H1 (cell line): ENCODE measurements around the gene ENKD1. TPM values are rescaled to one million over a fixed set of nuclear protein-coding genes. Genes with fewer than 3 reads are reported as not detected.

Source experiments
- CTCF ChIA-PET: fragments of 300-600 bp; sonication (Branson Sonifier 250); formaldehyde crosslinking; loops from one replicate; lab custom pipeline; 2021; ENCODE audit not compliant: partially characterized antibody; lab: Charles Lee
- POLR2A ChIA-PET: fragments of 300-600 bp; sonication (Branson Sonifier 250); formaldehyde crosslinking; loops from one replicate; lab custom pipeline; 2021; ENCODE audit warnings: inconsistent platforms; ENCODE audit not compliant: partially characterized antibody; lab: Charles Lee
- DNase-seq, 2 experiments: peaks; one replicate each; pipeline versions ENCODE4 v3.0.0 to v3.0.0-alpha.2; 2010 to 2022; ENCODE audit warnings: low spot score in 2 of 2, low read depth in 1 of 2, mixed read lengths in 1 of 2
- FAIRE-seq: peaks from 2 replicates; lab custom pipeline; 2011; peaks lifted over from hg19 to GRCh38; lab: Jason Lieb, UNC
- H2AFZ ChIP-seq: 2 replicates; pipeline ENCODE4 v1.8.1; 2012; ENCODE audit warnings: low read length, inconsistent platforms
- H2AK5ac ChIP-seq: 2 replicates; pipeline ENCODE4 v1.6.1; 2013; ENCODE audit warnings: low read depth, low read length
- H2BK120ac ChIP-seq: replicated peaks from 2 replicates; pipeline ENCODE3; 2013; ENCODE audit warnings: low read depth, low read length, inconsistent platforms
- H2BK12ac ChIP-seq: 2 replicates; pipeline ENCODE4 v1.6.1; 2013; ENCODE audit warnings: low read depth, low read length
- H2BK15ac ChIP-seq: 2 replicates; pipeline ENCODE4 v1.6.1; 2013; ENCODE audit warnings: low read length
- H2BK20ac ChIP-seq: 2 replicates; pipeline ENCODE4 v1.6.1; 2013; ENCODE audit warnings: low read length
- H2BK5ac ChIP-seq: 2 replicates; pipeline ENCODE4 v1.6.1; 2013; ENCODE audit warnings: low read depth, low read length
- H3K14ac ChIP-seq: 2 replicates; pipeline ENCODE4 v1.6.1; 2013; ENCODE audit warnings: inconsistent platforms; ENCODE audit not compliant: insufficient read length
- H3K18ac ChIP-seq: 2 replicates; pipeline ENCODE4 v1.6.1; 2013; ENCODE audit warnings: low read length; ENCODE audit errors: extremely low read depth
- H3K23ac ChIP-seq: 2 replicates; pipeline ENCODE4 v1.6.1; 2013; ENCODE audit warnings: inconsistent platforms; ENCODE audit not compliant: insufficient read length
- H3K23me2 ChIP-seq: 2 replicates; pipeline ENCODE4 v1.6.1; 2013; ENCODE audit warnings: low read depth, low read length
- H3K27ac ChIP-seq: 2 replicates; pipeline ENCODE4 v1.6.1; 2011; ENCODE audit warnings: low read depth, low read length, inconsistent platforms
- H3K27me3 ChIP-seq, 4 experiments: replicated peaks in 1 of 4; 1 replicate in 1 of 4; 2 replicates in 3 of 4; pipeline versions ENCODE4 v1.6.1 to v1.8.1; 2011 to 2013; ENCODE audit warnings: low read length in 3 of 4, mild to moderate bottlenecking in 3 of 4, inconsistent platforms in 2 of 4, mixed read lengths in 2 of 4, moderate library complexity in 1 of 4; ENCODE audit not compliant: control insufficient read depth in 3 of 4, insufficient read depth in 3 of 4; ENCODE audit errors: extremely low read depth in 1 of 4
- H3K36me3 ChIP-seq, 4 experiments: 2 replicates each; pipeline versions ENCODE4 v1.6.1 to v1.8.1; 2011 to 2013; ENCODE audit warnings: mild to moderate bottlenecking in 4 of 4, low read length in 3 of 4, moderate library complexity in 2 of 4, control low read depth in 1 of 4, inconsistent platforms in 1 of 4; ENCODE audit not compliant: insufficient read depth in 4 of 4, control insufficient read depth in 2 of 4
- H3K4ac ChIP-seq: replicated peaks from 2 replicates; pipeline ENCODE3; 2013; ENCODE audit warnings: low read length, low read depth, mixed read lengths, inconsistent platforms; ENCODE audit not compliant: insufficient read length
- H3K4me1 ChIP-seq, 4 experiments: replicated peaks in 1 of 4; 1 replicate in 1 of 4; 2 replicates in 3 of 4; pipeline versions ENCODE4 v1.6.1 to v1.8.1; 2011 to 2013; ENCODE audit warnings: low read length in 3 of 4, inconsistent platforms in 2 of 4, mixed read lengths in 1 of 4; ENCODE audit not compliant: insufficient read depth in 4 of 4, control insufficient read depth in 3 of 4
- H3K4me2 ChIP-seq, 2 experiments: 2 replicates each; pipeline versions ENCODE4 v1.6.1 to v1.8.1; 2011 to 2013; ENCODE audit warnings: low read depth in 2 of 2, low read length in 2 of 2, control low read depth in 1 of 2, inconsistent platforms in 1 of 2, mild to moderate bottlenecking in 1 of 2; ENCODE audit not compliant: insufficient read depth in 1 of 2
- H3K4me3 ChIP-seq, 4 experiments: fragments of 200-600, 300-600 bp in 1 of 4; sonication (generic), shearing (Covaris generic), sonication (Bioruptor Twin) in 1 of 4; 2 replicates each; pipeline versions ENCODE4 v1.5.1 to v1.8.1; 2011 to 2016; ENCODE audit warnings: low read length in 4 of 4, low read depth in 3 of 4, control low read depth in 2 of 4, inconsistent platforms in 2 of 4, mild to moderate bottlenecking in 2 of 4, mixed read lengths in 1 of 4, moderate library complexity in 1 of 4; ENCODE audit not compliant: insufficient read depth in 2 of 4; ENCODE audit errors: extremely low read depth in 1 of 4
- H3K56ac ChIP-seq: replicated peaks from 2 replicates; pipeline ENCODE3; 2013; ENCODE audit warnings: low read depth, mild to moderate bottlenecking, mixed read lengths, low read length, inconsistent platforms; ENCODE audit not compliant: insufficient read length
- H3K79me1 ChIP-seq: 2 replicates; pipeline ENCODE4 v1.6.1; 2013; ENCODE audit warnings: low read depth, low read length, control low read depth
- H3K79me2 ChIP-seq, 2 experiments: 2 replicates each; pipeline versions ENCODE4 v1.6.1 to v1.8.1; 2012 to 2013; ENCODE audit warnings: low read length in 2 of 2, mild to moderate bottlenecking in 2 of 2, inconsistent platforms in 1 of 2; ENCODE audit not compliant: insufficient read depth in 2 of 2, control insufficient read depth in 1 of 2
- H3K9ac ChIP-seq, 4 experiments: replicated peaks in 1 of 4; 1 replicate in 1 of 4; 2 replicates in 3 of 4; pipeline versions ENCODE4 v1.6.1 to v1.8.1; 2011 to 2013; ENCODE audit warnings: low read depth in 3 of 4, low read length in 3 of 4, control low read depth in 2 of 4, mild to moderate bottlenecking in 2 of 4, moderate library complexity in 2 of 4, inconsistent platforms in 1 of 4; ENCODE audit errors: extremely low read depth in 1 of 4
- H3K9me3 ChIP-seq, 2 experiments: 2 replicates each; pipeline versions ENCODE4 v1.6.1 to v1.8.1; 2012 to 2013; ENCODE audit warnings: mild to moderate bottlenecking in 2 of 2, moderate library complexity in 2 of 2, control low read depth in 1 of 2, inconsistent platforms in 1 of 2, low read depth in 1 of 2, low read length in 1 of 2, mixed read lengths in 1 of 2; ENCODE audit not compliant: insufficient read depth in 2 of 2
- H4K20me1 ChIP-seq, 2 experiments: replicated peaks in 1 of 2; 2 replicates each; pipeline versions ENCODE3 to v1.8.1; 2011 to 2013; ENCODE audit warnings: inconsistent platforms in 2 of 2, low read length in 2 of 2, mild to moderate bottlenecking in 1 of 2; ENCODE audit not compliant: insufficient read depth in 2 of 2, control insufficient read depth in 1 of 2
- H4K5ac ChIP-seq: 2 replicates; pipeline ENCODE4 v1.6.1; 2013; ENCODE audit warnings: low read length, low read depth, mixed read lengths, inconsistent platforms; ENCODE audit not compliant: insufficient read length
- H4K8ac ChIP-seq: 2 replicates; pipeline ENCODE4 v1.8.0; 2013; ENCODE audit warnings: mild to moderate bottlenecking, moderate library complexity, low read length, inconsistent platforms; ENCODE audit not compliant: insufficient read depth; ENCODE audit errors: extremely low read depth
- H4K91ac ChIP-seq: replicated peaks from 2 replicates; pipeline ENCODE3; 2013; ENCODE audit warnings: low read length, mixed read lengths, inconsistent platforms; ENCODE audit not compliant: insufficient read length
- ATF3 ChIP-seq: IDR thresholded peaks from 2 replicates; pipeline ENCODE4 v1.6.1; 2011; ENCODE audit warnings: low read depth, mild to moderate bottlenecking, low read length; ENCODE audit not compliant: insufficient read depth
- BACH1 ChIP-seq: IDR thresholded peaks from 2 replicates; pipeline ENCODE4 v1.6.1; 2012; ENCODE audit warnings: low read length, improper control_type of control experiment
- CTCF ChIP-seq, 3 experiments: IDR thresholded peaks; 1 replicate in 2 of 3; 2 replicates in 1 of 3; pipeline versions ENCODE4 v1.5.1 to v1.6.1; 2011; ENCODE audit warnings: low read length in 3 of 3, mild to moderate bottlenecking in 3 of 3, inconsistent platforms in 2 of 3, low read depth in 1 of 3, moderate library complexity in 1 of 3; ENCODE audit not compliant: insufficient read depth in 1 of 3; ENCODE audit errors: control extremely low read depth in 1 of 3
- TAF7 ChIP-seq: optimal IDR thresholded peaks from 2 replicates; pipeline ENCODE3; 2011; ENCODE audit warnings: low read depth, mild to moderate bottlenecking, inconsistent platforms, low read length, moderate library complexity, borderline replicate concordance
- YY1 ChIP-seq: IDR thresholded peaks from 2 replicates; pipeline ENCODE4 v1.6.1; 2011; ENCODE audit warnings: low read depth, mild to moderate bottlenecking, low read length
- WGBS, 2 experiments: shearing (Covaris generic) in 1 of 2; methylation state at CpG; one replicate each; pipeline versions ENCODE4 v1.1.6 to v1.1.7; 2013 to 2015; ENCODE audit warnings: low lambda C conversion rate in 2 of 2, mixed read lengths in 2 of 2, inconsistent platforms in 1 of 2, low coverage in 1 of 2, missing lambda C conversion rate in 1 of 2; ENCODE audit not compliant: insufficient replicate concordance in 2 of 2, insufficient coverage in 1 of 2, insufficient read length in 1 of 2; ENCODE audit errors: extremely low coverage in 1 of 2, missing lambda C conversion rate in 1 of 2; 5-methylcytosine and 5-hydroxymethylcytosine counted together
- polyA plus RNA-seq, 7 experiments: library from polyadenylated mRNA; depleted of rRNA in 3 of 7; stranded (reverse) in 5 of 7; unstranded in 2 of 7; fragments of >200 nt in 5 of 7; fragments of 200-250 nt in 2 of 7; gene quantifications; 1 replicate in 5 of 7; 2 replicates in 1 of 7; 4 replicates in 1 of 7; pipeline versions ENCODE4 v1.2.1 to v1.2.3, GENCODE V29; 2011 to 2013; ENCODE audit warnings: missing spikeins in 2 of 7, mixed read lengths in 2 of 7
- total RNA-seq: library from RNA; stranded (reverse); fragmentation: NEBNext Ultra II Directional; extraction: Animal tissue kit (Norgen Biotek cat#: 25700); gene quantifications from 2 replicates; pipeline ENCODE4 v1.2.1, GENCODE V29; 2021

ENKD1 gene
- total and polyA plus RNA-seq, 2 of the 8 experiments (the other 6 are each of a cell fraction or from before 2014, with no cell fraction given), result 12.9 to 16.1 TPM

- no peak for FAIRE-seq
- Histone ChIP-seq H2AK5ac (no peak overlapping the region), H2BK12ac (no peak overlapping the region), H4K8ac (no peak overlapping the region), H3K23me2 (no peaks in the 10 kb centered on the region), H3K4me1 (peaks cover 0 to 9% (median 4%) of the 10 kb centered on the region in 4 experiments; a peak in 4 of 7 replicates), H3K36me3 (0 out of 8 replicates have a peak, but pooled peaks cover 0 to 3% (median 0%) of the 10 kb centered on the region in 4 experiments), H3K27me3 (no peaks in the 10 kb centered on the region; a peak in 1 of 7 replicates), H3K14ac (no peak overlapping the region), H3K56ac (no peak overlapping the region), H3K23ac (no peak overlapping the region), H2BK20ac (no peak overlapping the region), H3K4ac (no peak overlapping the region), H2BK15ac (no peak overlapping the region), H2BK120ac (no peak overlapping the region), H4K20me1 (peaks cover 3 to 12% of the 10 kb centered on the region in 2 experiments), H3K4me2 (no peak overlapping the region), H3K18ac (no peak overlapping the region), H3K9ac (no peak overlapping the region), H3K79me1 (no peaks in the 10 kb centered on the region; the same call in 1 of the 2 replicates), H3K79me2 (no peaks in the 10 kb centered on the region), H4K91ac (no peak overlapping the region), H2BK5ac (no peak overlapping the region), H3K4me3 (no peak overlapping the region), H3K27ac (no peak overlapping the region), H2AFZ (no peak overlapping the region), H4K5ac (no peak overlapping the region), H3K9me3 (no peaks in the 10 kb centered on the region)
- DNase-seq, result no peak
- TF ChIP-seq ATF3 (no peak), TAF7 (no peak), BACH1 (no peak), YY1 (no peak), CTCF (IDR thresholded peaks at IDR 0.05; ENCODE audit: control extremely low read depth in 1 of 3, insufficient read depth in 1 of 3, low read depth in 1 of 3, low read length in 3 of 3) (no peak)
- CTCF ChIA-PET, result interaction anchor here (0.6 to 5.5 kb wide), 69 partner anchors 8 to 964 kb away, joined by 3 to 46 read pairs (median 5); partner anchors contain the start of genes ACD, CARMIL2, EDC4 and GFOD2
- POLR2A ChIA-PET, result interaction anchor here (0.8 to 1.8 kb wide), 4 partner anchors 14 to 268 kb away, joined by 3 to 7 read pairs (median 4); partner anchors contain the start of gene GFOD2
- 95% methylated on average over 4 of the region's 4 CpGs; no CpG with 5 or more reads in 1 of the 2 experiments for WGBS, 2 experiments
Observed at GRCh38 chr16:67672306-67672705, 5.8 kb upstream of the ENKD1 start.
